Transverse colon (tissue), 4 donors: ENCODE measurements around the gene GMPPA. TPM values are rescaled to one million over a fixed set of nuclear protein-coding genes. Genes with fewer than 3 reads are reported as not detected.

Experiments
- DNase-seq: peaks from one replicate; pipeline ENCODE4 v3.0.0-alpha.2; 2019
- H3K27ac ChIP-seq, 4 donors: fragments of 200-600 bp; sonication (generic); 2 replicates each; pipeline ENCODE4 v1.5.1; 2016 to 2018; ENCODE audit warnings: inconsistent platforms in 4 of 4
- H3K27me3 ChIP-seq: fragments of 200-600 bp; sonication (generic); 2 replicates; pipeline ENCODE4 v1.5.1; 2017; ENCODE audit warnings: inconsistent platforms
- H3K36me3 ChIP-seq, 4 donors: fragments of 200-600 bp; sonication (generic); 2 replicates each; pipeline ENCODE4 v1.5.1; 2017 to 2019; ENCODE audit warnings: inconsistent platforms in 4 of 4
- H3K4me1 ChIP-seq, 4 donors: fragments of 200-600 bp; sonication (generic); 2 replicates each; pipeline ENCODE4 v1.5.1; 2017 to 2020; ENCODE audit warnings: inconsistent platforms in 4 of 4
- H3K4me3 ChIP-seq, 4 donors: fragments of 200-600 bp; sonication (generic); 1 replicate in 1 of 4; 2 replicates in 3 of 4; pipeline versions ENCODE4 v1.5.1 to v1.6.1; 2017 to 2019; ENCODE audit warnings: inconsistent platforms in 4 of 4
- H3K9me3 ChIP-seq, 2 donors: fragments of 200-600 bp; sonication (generic); 2 replicates each; pipeline ENCODE4 v1.5.1; 2017 to 2019; ENCODE audit warnings: inconsistent platforms in 2 of 2
- CTCF ChIP-seq, 5 experiments: fragments of 200-600 bp in 3 of 5; fragments of 450-650 bp in 2 of 5; sonication (generic) in 3 of 5; IDR thresholded peaks; 1 replicate in 2 of 5; 2 replicates in 3 of 5; pipeline ENCODE4 v1.5.1; 2016 to 2017; ENCODE audit warnings: antibody characterized with exemption in 5 of 5, inconsistent platforms in 3 of 5, mild to moderate bottlenecking in 2 of 5, moderate library complexity in 1 of 5
- EP300 ChIP-seq: sonication (generic); formaldehyde crosslinking; IDR thresholded peaks from one replicate; pipeline ENCODE4 v1.6.1; 2017; ENCODE audit warnings: antibody characterized with exemption, low read depth
- POLR2A ChIP-seq: fragments of 450-650 bp; IDR thresholded peaks from one replicate; pipeline ENCODE4 v1.6.1; 2016; ENCODE audit warnings: antibody characterized with exemption, mild to moderate bottlenecking, moderate library complexity
- POLR2AphosphoS5 ChIP-seq, 3 donors: sonication (generic); formaldehyde crosslinking; IDR thresholded peaks; one replicate each; pipeline ENCODE4 v1.6.1; 2016; ENCODE audit warnings: antibody characterized with exemption in 3 of 3
- WGBS, 2 donors: methylation state at CpG; one replicate each; pipeline ENCODE4 v1.1.5; 2018; ENCODE audit warnings: low coverage in 1 of 2; 5-methylcytosine and 5-hydroxymethylcytosine counted together
- in situ Hi-C, 4 donors: fragments of 200-750 bp; cut with MboI; loops; one replicate each; pipeline versions ENCODE4 v1.15.0 to v1.15.1; 2017; ENCODE audit warnings: low sequenced_read_pairs in 3 of 4, low pct_ligation_motif_present in 1 of 4, low pct_unique_long_range_greater_than_20kb in 1 of 4
- intact Hi-C: fragments of 100-400 bp; cut with DNase I; formaldehyde crosslinking; loops from one replicate; pipeline ENCODE4 v1.15.1; 2023; ENCODE audit warnings: low total_unique reads
- total RNA-seq, 4 donors: library from RNA; depleted of rRNA; stranded (reverse); fragments of >200 nt; gene quantifications; one replicate each; pipeline ENCODE4 v1.1.0, GENCODE V29; 2016

Gene GMPPA
- total RNA-seq, 4 donors from 2014 or later, result 25.1 to 41.1 (median 36.4) TPM

- Histone ChIP-seq H3K27ac (no peak overlapping the region), H3K4me1 (peaks cover 5 to 14% (median 9%) of the 10 kb centered on the region in 4 donors), H3K27me3 (peaks cover 91% of the 10 kb centered on the region), H3K36me3 (no peaks in the 10 kb centered on the region), H3K4me3 (no peak overlapping the region), H3K9me3 (no peaks in the 10 kb centered on the region)
- WGBS, 2 donors, result 29 to 61% methylated on average over 1 to 5 of the region's 5 CpGs
- intact Hi-C loops, result no loop called here
- no peak for DNase-seq
- in situ Hi-C loops, result loop anchor here in 3 of 4 donors (10.0 kb wide), 2 partner anchors 53 to 123 kb away; no protein-coding TSS in a partner anchor
- TF ChIP-seq POLR2AphosphoS5 (IDR thresholded peaks at IDR 0.05), result no peak
- TF ChIP-seq POLR2A, result no peak
- no peak for TF ChIP-seq CTCF (IDR thresholded peaks at IDR 0.05)
- TF ChIP-seq EP300, result no peak
Observed at GRCh38 chr2:219527472-219527871, 28.8 kb downstream of the GMPPA start.

- Histone ChIP-seq H3K4me3 (no peak overlapping the region), H3K4me1 (peaks cover 0 to 5% (median 0%) of the 10 kb centered on the region in 4 donors), H3K27ac (no peak overlapping the region), H3K9me3 (no peaks in the 10 kb centered on the region), H3K36me3 (no peaks in the 10 kb centered on the region), H3K27me3 (peaks cover 63% of the 10 kb centered on the region)
- TF ChIP-seq EP300 (no peak), CTCF (IDR thresholded peaks at IDR 0.05) (peak; percentile 95 to 98 (median 97)), POLR2AphosphoS5 (IDR thresholded peaks at IDR 0.05) (no peak), POLR2A (no peak)
- in situ Hi-C loops (loop anchor here in 2 of 4 donors (10.0 kb wide), 2 partner anchors 104 to 114 kb away; no protein-coding TSS in a partner anchor), intact Hi-C loops (loop anchor here (2.0 to 5.0 kb wide), 2 partner anchors 53 to 130 kb away; no protein-coding TSS in a partner anchor)
- WGBS, 2 donors, result 16% methylated on average over 21 of the region's 21 CpGs; no CpG with 5 or more reads in 1 of the 2 donors
- peak; percentile 84 for DNase-seq
Observed at GRCh38 chr2:219530048-219530963, 31.6 kb downstream of the GMPPA start.

- WGBS, 2 donors, result 48 to 90% methylated on average over 2 to 16 of the region's 20 CpGs
- Histone ChIP-seq H3K4me1 (peaks cover 0 to 5% (median 0%) of the 10 kb centered on the region in 4 donors), H3K4me3 (no peak overlapping the region), H3K9me3 (no peaks in the 10 kb centered on the region), H3K27me3 (peaks cover 48% of the 10 kb centered on the region), H3K27ac (no peak overlapping the region), H3K36me3 (no peaks in the 10 kb centered on the region)
- DNase-seq, result no peak
- intact Hi-C loops (loop anchor here (2.0 to 5.0 kb wide), 2 partner anchors 55 to 131 kb away; no protein-coding TSS in a partner anchor), in situ Hi-C loops (loop anchor here in 2 of 4 donors (10.0 kb wide), 2 partner anchors 103 to 113 kb away; no protein-coding TSS in a partner anchor)
- TF ChIP-seq POLR2AphosphoS5 (IDR thresholded peaks at IDR 0.05) (no peak), POLR2A (no peak), CTCF (IDR thresholded peaks at IDR 0.05) (no peak), EP300 (no peak)
Observed at GRCh38 chr2:219531639-219532377, 33.1 kb downstream of the GMPPA start.

GRCh38 chr2:219532378-219532649, 33.6 kb downstream of the GMPPA start:
- in situ Hi-C loops (loop anchor here in 2 of 4 donors (10.0 kb wide), 2 partner anchors 102 to 112 kb away; no protein-coding TSS in a partner anchor), intact Hi-C loops (loop anchor here (5.0 kb wide), 1 partner anchor 55 kb away; no protein-coding TSS in a partner anchor)
- H3K36me3 ChIP-seq, result no peaks in the 10 kb centered on the region
- no peaks in the 10 kb centered on the region for H3K9me3 ChIP-seq
- no peak for TF ChIP-seq EP300
- TF ChIP-seq POLR2AphosphoS5 (IDR thresholded peaks at IDR 0.05), result no peak
- no peak for TF ChIP-seq POLR2A
- no peak for TF ChIP-seq CTCF (IDR thresholded peaks at IDR 0.05)
- H3K27me3 ChIP-seq, result peaks cover 42% of the 10 kb centered on the region
- no peak overlapping the region for H3K4me3 ChIP-seq
- WGBS, 2 donors, result 77% methylated on average over 8 of the region's 8 CpGs; no CpG with 5 or more reads in 1 of the 2 donors
- H3K27ac ChIP-seq, result no peak overlapping the region
- peaks cover 0 to 5% (median 0%) of the 10 kb centered on the region in 4 donors for H3K4me1 ChIP-seq
- no peak for DNase-seq
